GM12878 (cell line): ENCODE results near the gene TAPBP.

Source experiments
- BHLHE40 ChIP-seq, 2 experiments: fragments of 450-650 bp in 1 of 2; IDR thresholded peaks; 2 replicates each; pipeline ENCODE4 v1.6.1; 2011 to 2017; ENCODE audit warnings: low read depth in 2 of 2, borderline replicate concordance in 1 of 2, improper control_type of control experiment in 1 of 2, low read length in 1 of 2, mild to moderate bottlenecking in 1 of 2
- CHD2 ChIP-seq: IDR thresholded peaks from 2 replicates; pipeline ENCODE4 v1.6.1; 2011; ENCODE audit warnings: low read depth, low read length, improper control_type of control experiment, borderline replicate concordance
- ESRRA ChIP-seq: IDR thresholded peaks from 2 replicates; pipeline ENCODE4 v1.6.1; 2012; ENCODE audit warnings: mild to moderate bottlenecking, low read length, improper control_type of control experiment
- FOXK2 ChIP-seq: fragments of 450-650 bp; IDR thresholded peaks from 2 replicates; pipeline ENCODE4 v1.6.1; 2017; ENCODE audit warnings: mild to moderate bottlenecking, moderate library complexity
- RAD21 ChIP-seq: IDR thresholded peaks from 2 replicates; pipeline ENCODE4 v1.6.1; 2011; ENCODE audit warnings: mild to moderate bottlenecking, low read depth, low read length, moderate library complexity; ENCODE audit not compliant: insufficient read depth
- YY1 ChIP-seq: IDR thresholded peaks from 2 replicates; pipeline ENCODE4 v1.6.1; 2011; ENCODE audit warnings: low read depth, mild to moderate bottlenecking, low read length
- TF ChIP-seq, protein P1 (sequence below), 3 experiments: IDR thresholded peaks in 2 of 3; conservative IDR thresholded peaks in 1 of 3; 2 replicates each; pipeline ENCODE4 v1.5.1; 2011; ENCODE audit warnings: low read depth in 3 of 3, low read length in 3 of 3, mild to moderate bottlenecking in 3 of 3, control low read depth in 2 of 3, moderate library complexity in 2 of 3, inconsistent platforms in 1 of 3, mixed read lengths in 1 of 3; ENCODE audit not compliant: control insufficient read depth in 2 of 3, insufficient read depth in 1 of 3; ENCODE audit errors: extremely low read depth in 1 of 3
- TF ChIP-seq, protein P2 (sequence below): fragments of 450-650 bp; IDR thresholded peaks from 2 replicates; pipeline ENCODE4 v1.6.1; 2017; ENCODE audit warnings: low read depth, mild to moderate bottlenecking, moderate library complexity

DNA sequence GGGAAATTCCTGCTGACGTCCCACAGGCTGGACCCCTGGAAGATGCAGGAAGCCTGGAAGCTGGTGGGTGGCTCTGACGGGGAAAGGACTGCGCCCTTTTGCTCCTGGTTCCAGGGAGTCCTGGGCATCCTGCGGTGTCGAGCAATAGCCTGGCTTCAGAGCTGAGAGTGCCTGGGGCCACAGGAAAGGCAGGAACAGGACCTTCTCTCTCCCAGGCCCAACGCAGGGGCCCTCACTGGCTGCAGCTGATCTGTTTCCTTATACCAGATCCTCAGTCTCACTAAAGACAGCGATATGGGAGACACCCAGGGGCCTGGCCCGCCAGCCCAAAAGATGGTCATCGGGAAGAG lies 35.5 kb downstream of the TAPBP start:
- TF ChIP-seq ESRRA (no peak), BHLHE40 (IDR thresholded peaks at IDR 0.05; ENCODE audit: borderline replicate concordance in 1 of 2, low read depth in 2 of 2, low read length in 1 of 2) (no peak), RAD21 (no peak), CHD2 (no peak), YY1 (no peak), FOXK2 (no peak)
- TF ChIP-seq, protein P1, sequence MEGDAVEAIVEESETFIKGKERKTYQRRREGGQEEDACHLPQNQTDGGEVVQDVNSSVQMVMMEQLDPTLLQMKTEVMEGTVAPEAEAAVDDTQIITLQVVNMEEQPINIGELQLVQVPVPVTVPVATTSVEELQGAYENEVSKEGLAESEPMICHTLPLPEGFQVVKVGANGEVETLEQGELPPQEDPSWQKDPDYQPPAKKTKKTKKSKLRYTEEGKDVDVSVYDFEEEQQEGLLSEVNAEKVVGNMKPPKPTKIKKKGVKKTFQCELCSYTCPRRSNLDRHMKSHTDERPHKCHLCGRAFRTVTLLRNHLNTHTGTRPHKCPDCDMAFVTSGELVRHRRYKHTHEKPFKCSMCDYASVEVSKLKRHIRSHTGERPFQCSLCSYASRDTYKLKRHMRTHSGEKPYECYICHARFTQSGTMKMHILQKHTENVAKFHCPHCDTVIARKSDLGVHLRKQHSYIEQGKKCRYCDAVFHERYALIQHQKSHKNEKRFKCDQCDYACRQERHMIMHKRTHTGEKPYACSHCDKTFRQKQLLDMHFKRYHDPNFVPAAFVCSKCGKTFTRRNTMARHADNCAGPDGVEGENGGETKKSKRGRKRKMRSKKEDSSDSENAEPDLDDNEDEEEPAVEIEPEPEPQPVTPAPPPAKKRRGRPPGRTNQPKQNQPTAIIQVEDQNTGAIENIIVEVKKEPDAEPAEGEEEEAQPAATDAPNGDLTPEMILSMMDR (IDR thresholded peaks at IDR 0.05 in 2 of 3, conservative IDR thresholded peaks at IDR 0.05 in 1 of 3; ENCODE audit: control insufficient read depth in 2 of 3, extremely low read depth in 1 of 3, insufficient read depth in 1 of 3, low read depth in 3 of 3, low read length in 3 of 3) = no peak
- TF ChIP-seq, protein P2, sequence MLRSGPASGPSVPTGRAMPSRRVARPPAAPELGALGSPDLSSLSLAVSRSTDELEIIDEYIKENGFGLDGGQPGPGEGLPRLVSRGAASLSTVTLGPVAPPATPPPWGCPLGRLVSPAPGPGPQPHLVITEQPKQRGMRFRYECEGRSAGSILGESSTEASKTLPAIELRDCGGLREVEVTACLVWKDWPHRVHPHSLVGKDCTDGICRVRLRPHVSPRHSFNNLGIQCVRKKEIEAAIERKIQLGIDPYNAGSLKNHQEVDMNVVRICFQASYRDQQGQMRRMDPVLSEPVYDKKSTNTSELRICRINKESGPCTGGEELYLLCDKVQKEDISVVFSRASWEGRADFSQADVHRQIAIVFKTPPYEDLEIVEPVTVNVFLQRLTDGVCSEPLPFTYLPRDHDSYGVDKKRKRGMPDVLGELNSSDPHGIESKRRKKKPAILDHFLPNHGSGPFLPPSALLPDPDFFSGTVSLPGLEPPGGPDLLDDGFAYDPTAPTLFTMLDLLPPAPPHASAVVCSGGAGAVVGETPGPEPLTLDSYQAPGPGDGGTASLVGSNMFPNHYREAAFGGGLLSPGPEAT = no peak
